HG02970 (cell line): ENCODE results near the gene UGT1A5.

Experiments used
- ATAC-seq: cut with Tn5 transposase; IDR thresholded peaks from one replicate; pipeline ENCODE4 v1.9.1; 2021; ENCODE audit warnings: mild to moderate bottlenecking, moderate library complexity, moderate number of reproducible peaks; ENCODE audit not compliant: unreplicated experiment, low FRiP score

Gene UGT1A5

GRCh38 chr2:233773854-233774253 is 61.1 kb downstream of the UGT1A5 start:
- no peak for ATAC-seq

- ATAC-seq, result no peak
Measured at GRCh38 chr2:233775414-233775813, 62.7 kb downstream of the UGT1A5 start.

DNA sequence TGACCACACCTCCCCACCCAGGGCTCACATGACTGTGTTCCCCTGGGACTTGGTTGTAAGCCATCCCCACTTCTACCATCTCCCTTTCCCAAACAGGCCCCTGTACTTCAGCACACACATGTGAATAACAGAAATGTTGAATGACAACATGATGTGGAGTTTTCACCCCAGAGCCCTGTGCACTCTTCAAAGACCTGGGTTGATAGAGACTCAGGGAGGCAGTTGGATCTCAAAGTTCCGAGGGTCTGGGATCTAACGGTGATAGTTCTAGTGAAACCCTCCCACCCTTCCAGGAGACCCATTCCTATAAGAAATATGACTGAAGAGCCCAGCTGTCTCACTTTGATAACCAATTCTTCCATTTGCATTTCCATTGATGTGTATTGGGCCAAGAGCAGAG is 65.3 kb downstream of the UGT1A5 start, which contains the start of gene MROH2A:
Gene MROH2A (plus strand): TSS at position 301 of the 400 bp plus-strand sequence. CDS start 1,029 bp downstream, outside the sequence.
- no peak for ATAC-seq

DNA sequence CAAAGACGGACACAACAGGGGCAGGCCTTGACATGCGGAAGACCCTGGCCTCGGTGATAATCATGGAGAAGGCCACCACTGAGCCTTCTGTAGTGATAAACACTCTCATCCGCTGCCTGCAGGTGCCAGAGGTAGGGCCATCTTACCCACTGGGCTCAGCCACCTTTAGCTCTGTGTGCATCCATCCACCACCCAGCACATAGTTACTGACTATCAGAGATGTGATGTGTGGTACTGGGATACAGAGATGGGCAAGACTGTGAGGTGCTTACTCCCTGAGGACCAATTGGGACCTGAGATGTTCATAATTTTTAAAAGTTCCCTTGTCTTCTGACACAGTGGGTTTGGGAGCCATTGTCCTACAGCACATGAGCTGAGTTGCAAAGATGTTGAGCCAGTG is 67.0 kb downstream of the UGT1A5 start:
- no peak for ATAC-seq

DNA sequence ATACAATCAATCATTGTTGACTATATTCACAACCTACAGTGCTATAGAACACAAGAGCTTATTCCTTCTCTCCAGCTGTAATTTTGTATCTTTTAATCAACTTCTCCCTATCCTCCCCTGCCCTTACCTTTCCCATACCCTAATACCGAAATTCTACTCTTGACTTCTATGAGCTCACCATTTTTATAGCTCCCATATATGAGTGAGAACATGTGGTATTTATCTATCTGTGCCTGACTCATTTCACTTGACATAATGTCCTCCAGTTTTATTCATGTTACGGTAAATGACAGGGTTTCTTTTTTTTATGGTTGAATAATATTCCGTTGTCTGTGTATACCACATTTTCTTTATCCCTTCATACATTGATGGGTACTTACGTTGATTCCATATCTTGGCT is 68.1 kb downstream of the UGT1A5 start:
- no peak for ATAC-seq

- no peak for ATAC-seq
Measured at GRCh38 chr2:233789554-233789953, 76.8 kb downstream of the UGT1A5 start.

- no peak for ATAC-seq
Measured at GRCh38 chr2:233791151-233791882, 78.6 kb downstream of the UGT1A5 start.

GRCh38 chr2:233791883-233792329 is 79.2 kb downstream of the UGT1A5 start:
- ATAC-seq, result no peak

- no peak for ATAC-seq
Measured at GRCh38 chr2:233792720-233793119, 80.0 kb downstream of the UGT1A5 start.

DNA sequence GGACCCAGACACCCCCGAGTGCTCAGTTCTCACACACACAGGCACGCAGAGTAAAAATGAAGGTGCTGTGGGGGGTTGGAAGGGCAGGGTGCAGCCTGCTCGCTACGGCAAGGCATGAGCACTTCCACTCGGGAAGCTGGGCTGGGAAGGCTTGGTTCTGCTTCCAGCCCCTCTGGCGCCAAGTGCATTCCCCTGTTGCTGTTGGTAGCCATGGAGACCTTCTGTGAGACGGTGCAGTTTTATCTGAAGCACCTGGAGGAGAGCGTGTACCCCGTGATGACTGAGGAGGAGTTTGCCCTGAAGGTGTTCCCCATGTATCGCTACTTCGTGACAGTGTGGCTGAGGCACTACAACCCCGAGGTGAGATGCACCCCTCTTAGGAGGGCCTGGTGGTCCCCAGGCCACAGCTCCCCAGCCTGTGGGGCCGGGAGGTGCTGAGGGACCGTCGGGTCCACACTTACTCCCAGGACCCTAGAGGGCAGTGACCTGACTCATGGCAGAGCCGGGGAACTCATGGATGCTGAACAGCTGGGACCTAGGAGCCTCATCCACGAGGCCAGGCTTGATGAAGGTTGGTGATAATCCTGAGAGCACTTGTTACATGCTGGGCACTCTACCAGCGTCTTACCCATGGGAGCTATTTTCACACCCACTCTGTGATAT is 80.9 kb downstream of the UGT1A5 start:
- no peak for ATAC-seq

- ATAC-seq, result no peak
Measured at GRCh38 chr2:233794128-233794658, 81.5 kb downstream of the UGT1A5 start.

- ATAC-seq, result no peak
Measured at GRCh38 chr2:233795735-233796171, 83.0 kb downstream of the UGT1A5 start.

GRCh38 chr2:233796254-233796653 is 83.5 kb downstream of the UGT1A5 start:
- no peak for ATAC-seq

- ATAC-seq, result no peak
Measured at GRCh38 chr2:233798335-233799086, 85.8 kb downstream of the UGT1A5 start.

DNA sequence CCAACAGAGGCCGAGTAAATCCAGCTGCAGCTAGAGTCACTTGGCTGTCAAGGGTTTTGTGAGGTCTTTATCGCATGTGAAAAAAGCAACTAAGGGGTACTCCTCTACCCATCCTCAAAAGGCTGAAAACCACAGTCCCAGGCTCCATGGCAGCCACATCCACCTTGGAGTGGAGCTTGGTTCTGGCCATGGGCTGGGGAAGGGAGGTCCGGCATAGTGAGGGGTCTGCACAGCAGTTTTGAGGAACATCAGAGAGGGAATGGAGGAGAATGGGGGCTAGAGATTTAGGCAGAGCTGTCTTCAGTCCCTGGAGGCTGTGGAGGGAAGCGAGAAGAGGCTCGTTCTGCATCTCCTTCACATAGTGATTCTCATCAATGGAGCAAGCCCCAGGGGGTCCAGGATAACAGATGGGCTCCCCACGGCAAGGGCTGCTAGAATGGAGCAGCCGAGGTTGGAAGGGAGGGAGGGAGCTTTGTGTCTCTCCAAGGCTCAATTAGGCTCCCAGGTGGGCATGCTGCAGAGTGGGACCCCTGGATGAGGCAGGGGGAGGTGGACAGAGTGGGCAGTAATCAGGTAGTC is 86.5 kb downstream of the UGT1A5 start:
- ATAC-seq, result no peak

- ATAC-seq, result no peak
Measured at GRCh38 chr2:233799716-233800115, 87.0 kb downstream of the UGT1A5 start.

- ATAC-seq, result no peak
Measured at GRCh38 chr2:233800208-233800607, 87.5 kb downstream of the UGT1A5 start.

DNA sequence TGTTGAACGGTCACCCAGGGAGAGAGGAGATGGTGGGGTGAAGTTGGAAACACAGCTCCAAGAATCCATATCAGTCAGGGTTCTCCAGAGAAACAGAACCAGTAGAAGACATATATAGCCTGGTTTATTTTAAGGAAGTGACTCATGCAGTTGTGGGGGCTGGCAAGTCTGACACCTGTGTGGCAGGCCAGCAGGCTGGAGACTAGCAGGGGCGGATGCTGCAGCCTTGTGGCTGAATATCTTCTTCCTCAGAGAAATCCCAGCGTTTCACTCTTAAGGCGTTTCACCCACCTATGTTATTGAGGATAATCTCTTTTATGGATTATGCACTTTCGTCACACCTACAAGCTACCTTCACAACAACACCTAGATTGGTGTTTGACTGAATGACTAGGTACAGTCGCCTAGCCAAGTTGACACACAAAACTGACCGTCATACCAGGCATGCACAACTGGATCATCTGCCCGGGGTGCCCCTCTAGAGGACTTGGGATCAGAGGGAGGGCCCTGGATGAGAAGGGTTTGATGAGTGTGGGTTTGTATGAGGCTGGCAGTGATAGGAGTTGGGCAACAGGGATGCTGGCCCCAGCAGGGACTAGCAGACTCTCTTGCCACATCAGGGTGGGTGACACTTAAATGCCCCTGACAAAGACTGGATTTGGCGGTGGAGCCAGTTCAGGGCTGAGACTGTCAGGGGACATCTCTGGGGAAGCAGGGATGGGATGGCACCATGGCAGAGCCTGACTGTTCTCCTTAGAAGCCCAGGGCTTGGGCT is 88.8 kb downstream of the UGT1A5 start:
- ATAC-seq, result no peak

GRCh38 chr2:233802132-233802815 is 89.6 kb downstream of the UGT1A5 start:
- no peak for ATAC-seq
